COLO668 (cell line): Measurements from ENCODE around the gene HOXC6.

Source experiments
- DNase-seq: peaks from one replicate; lab custom pipeline; 2025; ENCODE audit not compliant: unreplicated experiment; lab: John Stamatoyannopoulos, UW

Gene HOXC6

DNA sequence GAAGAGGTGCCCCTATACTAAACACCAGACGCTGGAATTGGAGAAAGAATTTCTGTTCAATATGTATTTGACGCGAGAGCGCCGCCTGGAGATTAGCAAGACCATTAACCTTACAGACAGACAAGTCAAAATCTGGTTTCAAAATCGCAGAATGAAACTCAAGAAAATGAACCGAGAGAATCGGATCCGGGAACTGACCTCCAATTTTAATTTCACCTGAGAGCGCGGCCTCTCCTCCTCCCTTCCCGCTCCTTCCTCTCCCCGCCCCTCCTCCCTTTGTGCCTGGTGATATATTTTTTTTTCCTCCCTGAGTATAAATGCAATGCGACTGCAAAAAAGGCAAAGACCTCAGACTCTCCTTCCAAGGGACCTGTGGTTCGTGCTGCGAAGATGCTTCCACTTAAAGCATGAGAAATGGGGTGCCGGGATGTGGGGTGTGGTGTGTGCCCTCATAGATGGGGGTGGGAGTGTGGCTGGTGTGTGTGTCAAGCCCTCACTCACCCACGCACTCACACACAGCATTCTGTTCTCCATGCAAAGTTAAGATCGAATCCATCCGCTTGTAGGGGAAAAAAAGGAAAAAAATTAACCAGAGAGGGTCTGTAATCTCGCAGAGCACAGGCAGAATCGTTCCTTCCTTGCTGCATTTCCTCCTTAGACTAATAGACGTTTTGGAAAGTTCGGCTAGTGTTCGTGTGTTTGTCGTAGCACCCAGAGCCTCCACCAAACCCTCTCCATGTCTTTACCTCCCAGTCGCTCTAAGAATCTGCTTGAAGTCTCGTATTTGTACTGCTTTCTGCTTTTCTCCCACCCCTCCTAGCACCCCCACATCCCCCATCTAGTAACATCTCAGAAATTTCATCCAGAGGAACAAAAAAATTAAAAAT is 38.8 kb upstream of the HOXC6 start:
- DNase-seq = peak; percentile 1

DNA sequence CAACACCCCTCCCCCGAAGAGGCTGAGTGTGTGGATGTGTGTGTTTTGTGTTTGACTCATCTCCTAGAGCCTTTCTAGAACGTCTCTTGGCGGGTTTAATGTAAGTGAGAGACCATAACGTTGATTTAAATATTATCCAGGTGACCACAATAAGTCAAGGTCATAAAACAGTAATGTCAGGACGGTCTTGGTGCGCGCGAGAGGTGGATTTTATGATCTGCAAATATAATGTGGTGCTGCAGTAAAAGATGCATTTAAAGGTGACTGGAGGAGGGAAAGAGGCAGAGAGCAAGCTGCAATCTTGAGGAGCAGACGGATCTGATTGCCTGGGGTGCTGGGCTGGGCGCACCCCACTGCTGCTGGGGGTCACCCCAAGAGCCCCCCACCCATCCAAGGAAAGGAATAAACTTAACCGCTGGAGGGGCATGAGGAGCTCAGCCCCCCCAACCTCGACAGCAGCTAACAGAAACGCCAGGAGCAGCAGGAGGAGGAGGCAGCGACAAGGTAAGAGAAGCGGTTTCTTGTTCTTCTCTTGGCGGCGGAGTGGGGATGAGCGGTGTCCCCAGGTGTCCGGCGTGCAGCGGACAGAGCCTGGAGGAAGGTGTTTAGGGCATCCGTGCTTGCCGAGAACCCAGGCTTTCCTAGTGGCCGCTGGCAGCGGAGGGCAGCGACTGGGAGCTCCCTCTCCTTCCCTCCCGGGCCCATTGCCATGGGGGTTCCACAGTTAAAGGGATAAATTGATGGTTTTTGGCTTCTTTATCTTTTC is 37.7 kb upstream of the HOXC6 start:
- no peak for DNase-seq

DNA sequence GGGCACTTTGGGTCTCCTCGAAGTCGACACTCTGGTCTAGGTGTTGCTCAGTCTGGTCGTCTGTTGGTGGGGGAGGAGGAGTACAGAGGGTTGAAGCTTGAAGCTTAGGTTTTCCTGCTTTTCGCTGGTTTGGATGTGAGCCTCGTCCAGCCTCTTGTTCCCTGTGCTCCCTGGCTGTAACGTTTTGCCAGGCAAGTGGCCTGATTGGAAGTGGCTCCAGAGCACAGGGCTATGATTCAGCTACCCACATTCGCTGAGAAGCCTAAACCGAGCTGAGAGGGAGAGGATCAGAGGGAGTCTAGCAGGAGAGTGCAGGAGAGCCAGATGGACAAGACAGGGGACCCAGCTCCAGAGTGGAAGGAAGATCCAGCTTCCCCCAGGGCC is 37.2 kb upstream of the HOXC6 start:
- DNase-seq = no peak

DNA sequence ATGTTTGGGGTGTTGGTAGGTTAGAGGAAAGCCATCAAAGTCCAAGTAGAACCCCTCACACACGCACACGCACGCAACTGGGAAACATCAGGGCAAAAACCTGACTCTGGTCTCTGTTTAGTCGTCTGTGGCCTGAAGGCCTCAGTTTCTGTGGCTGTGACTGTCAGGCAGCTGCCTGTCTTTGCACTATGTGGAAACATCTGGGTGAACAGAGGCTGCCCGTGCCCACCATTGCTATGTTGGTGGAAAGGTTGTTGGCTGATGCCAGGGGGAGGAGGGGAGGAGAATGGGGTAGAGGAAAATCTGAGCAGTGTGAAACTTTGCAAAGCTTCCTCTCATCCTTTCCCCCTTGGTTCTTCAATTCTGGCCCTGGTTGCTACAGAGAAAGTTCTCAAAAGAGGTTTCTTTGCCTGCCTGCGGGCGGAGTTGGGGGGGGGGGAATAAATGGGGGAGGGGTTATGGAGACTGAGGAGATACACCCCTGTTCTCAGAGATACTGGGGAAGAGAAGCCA is 35.8 kb upstream of the HOXC6 start:
- DNase-seq = no peak

DNA sequence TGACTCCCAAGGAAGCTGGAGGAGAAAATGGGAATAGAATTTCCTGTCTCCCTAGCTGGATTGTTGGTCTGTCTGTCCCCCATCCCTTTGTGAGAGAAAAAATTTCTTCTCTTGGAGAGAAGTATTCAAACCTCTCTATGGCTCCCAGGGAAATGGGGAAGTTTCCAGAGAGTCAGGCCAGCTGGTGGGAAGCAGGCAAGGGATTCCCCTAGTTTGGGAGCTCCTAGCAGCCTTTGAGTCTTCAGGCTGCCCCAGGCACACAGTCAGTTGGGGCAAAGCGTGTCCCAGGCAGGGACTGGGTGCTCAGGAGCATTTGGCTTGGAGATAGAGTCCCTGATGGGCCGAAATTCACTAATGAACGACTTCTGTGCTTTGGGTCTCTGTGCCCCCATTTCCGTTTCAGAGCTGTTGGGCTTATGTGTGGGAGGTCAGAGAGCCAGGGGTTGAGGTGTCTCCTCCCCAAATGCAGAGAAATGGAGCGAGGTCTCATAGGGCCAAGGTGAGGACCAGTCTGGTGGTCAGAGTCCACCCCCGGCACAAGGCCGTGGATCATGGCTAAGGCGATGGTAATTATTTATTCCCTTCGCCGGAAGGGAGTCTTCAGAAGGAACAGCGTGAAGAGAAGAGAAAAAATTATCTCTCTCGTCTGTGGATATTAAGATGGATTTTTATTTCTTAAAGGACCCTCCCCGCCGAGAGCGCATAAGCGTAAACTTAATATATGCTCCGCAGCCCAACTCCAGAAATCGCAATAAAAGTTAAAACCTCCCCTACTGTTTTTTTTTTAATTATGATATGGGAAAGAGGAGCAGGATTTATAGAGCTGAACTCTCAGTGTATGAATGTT is 34.9 kb upstream of the HOXC6 start:
- no peak for DNase-seq

DNA sequence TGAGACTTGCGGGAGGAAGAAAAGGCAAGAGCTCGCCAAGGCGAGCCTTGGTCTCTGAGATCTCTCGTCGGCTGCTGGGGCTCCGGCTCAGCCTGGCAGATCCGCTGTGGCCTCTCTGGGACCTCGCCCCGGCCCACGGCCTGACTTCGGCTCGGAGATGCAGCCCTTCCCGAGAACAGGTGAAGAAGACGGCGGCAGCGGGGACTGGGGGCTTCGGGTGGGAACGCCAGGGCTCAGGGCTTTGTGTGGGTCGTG is 34.3 kb upstream of the HOXC6 start:
- no peak for DNase-seq

DNA sequence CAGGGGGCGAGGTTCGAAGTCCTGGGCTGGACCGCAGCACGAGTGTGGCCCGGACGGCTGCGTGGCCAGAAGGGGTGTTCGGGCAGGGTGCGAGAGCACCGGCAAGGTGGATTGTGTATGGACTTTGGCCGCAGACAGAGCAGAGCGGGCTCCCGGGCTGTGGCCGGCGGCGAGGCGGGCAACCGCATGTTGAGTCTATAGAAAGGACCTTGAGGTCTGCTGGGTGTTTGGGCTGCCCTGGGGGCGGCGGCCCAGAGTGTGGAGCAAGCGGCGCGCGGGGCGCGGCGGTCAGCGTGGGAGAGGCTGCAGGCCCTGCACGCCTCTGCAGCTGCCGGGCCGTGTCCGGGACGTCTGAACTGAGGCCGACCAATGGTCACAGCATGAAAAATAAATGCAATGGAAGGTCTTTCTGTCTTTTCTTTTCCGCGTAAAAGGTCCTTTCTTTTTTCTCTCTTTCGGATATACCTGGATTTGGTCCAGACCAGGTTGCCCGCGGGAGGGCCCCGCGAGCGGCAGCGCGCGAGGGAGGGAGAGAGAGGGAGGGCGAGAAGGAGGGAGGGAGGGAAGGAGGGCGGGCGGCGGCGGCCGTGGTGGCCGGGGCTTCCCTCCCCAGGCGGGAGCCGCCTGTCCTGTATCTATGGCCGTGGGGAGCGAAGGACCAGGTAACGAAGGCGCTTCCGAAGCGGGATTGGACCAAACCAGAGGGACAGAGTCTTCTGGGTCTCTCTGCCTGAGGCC is 33.8 kb upstream of the HOXC6 start:
- peak; percentile 1 for DNase-seq

DNA sequence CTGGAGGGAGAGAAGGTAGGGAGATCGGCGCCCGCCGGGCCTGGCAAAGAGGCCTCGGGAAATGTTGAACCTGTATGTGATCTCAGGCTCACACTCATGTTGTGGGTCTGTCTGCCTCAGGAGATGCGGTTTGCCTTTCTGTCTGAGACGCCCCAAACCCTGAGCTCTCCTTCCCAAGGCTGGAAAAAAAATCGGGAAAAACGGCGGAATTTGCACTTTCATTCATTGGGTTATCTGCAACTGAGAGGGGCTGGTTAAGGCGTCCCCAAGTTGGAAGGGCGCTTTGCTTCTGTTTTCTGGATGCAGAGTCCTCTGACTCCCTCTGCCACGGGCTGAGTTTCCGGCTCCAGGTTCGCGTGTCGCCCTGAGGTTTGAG is 33.2 kb upstream of the HOXC6 start:
- DNase-seq = no peak

DNA sequence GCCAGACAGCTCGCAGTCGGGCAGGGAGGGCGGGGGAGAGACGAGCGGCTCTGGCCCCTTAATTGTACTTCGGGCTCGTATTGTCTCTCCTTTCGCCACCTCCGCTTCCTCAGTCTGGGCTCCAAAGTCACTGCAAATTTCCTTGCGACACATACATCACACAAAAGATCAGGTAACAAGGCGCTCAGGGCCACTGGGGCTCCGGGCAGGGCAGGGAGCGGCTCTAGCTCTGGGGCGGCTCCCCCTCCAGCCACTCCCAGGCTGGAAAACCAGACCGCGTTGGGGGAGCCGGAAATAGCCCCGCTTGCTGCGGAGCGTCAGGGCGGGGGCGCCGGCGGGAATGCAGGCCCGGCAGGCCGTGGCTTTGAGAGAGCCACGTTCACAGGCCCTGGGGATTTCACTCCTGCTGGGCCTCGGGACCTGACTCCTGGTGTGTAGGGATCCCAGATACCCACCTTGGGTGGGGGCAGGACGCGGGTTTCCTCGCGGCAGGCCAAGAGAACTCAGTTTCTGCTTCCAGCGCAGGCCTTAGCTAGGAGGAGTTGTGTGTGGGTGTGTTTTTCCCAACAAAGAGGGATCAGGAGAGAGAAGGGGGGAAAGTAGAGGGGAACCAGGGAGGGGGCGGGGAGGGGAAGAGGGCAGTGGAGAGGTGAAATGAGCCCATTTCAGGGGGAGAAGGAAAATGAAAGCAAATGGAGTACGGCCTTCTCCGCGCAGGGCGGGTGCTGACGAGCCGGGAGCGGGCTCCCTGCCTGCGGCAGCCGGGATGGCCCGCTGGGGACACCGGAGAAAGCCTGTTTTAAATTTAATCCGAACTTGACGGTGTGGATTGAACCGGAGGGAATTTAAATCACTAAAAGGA is 32.6 kb upstream of the HOXC6 start:
- DNase-seq = peak; percentile 20

DNA sequence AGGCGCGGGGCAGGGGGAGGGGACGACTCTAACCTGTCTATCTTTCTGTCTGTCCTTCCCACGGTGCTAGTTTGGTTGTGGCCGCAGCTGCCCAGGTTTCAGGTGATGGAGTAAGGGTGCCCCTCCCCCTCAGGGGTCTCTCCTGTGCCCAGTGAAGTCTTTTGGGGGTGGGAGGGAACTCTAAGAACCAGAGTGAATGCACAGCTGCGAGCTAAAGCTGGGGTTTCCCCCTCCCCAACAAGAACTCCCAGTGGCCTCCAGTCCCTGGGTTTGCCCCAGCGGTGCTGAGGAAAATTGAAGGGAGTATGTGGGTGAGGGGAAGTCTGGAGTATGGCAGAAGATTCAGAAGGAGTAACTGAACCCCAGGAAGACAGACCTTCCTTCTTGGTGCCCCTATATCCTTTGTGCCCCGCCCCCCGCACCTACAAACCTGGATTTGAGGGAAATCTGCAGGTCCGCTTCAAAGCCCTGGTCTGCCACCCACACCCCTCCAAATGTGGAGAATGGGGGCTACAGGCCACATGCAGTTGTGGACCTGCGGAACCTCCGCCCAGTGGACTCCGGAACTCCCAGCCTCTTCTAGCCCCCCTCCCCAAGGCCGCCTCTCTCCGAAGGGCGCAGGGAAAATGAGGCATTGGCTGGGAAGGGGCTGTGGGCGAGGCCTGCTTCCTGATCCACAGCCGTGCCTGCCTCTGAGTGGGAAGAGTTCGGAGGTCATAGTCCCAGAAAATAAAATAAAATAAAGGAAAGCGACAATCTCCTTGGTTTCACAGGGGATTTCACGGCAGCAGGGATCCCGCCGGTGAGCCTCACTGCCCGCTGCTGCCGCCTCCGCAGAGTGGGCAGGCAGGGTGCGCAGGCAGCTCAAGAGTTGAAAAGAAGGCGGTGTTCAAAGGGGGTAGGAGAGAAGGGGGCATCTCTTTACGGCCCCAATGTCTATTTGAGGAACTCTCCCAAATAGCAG is 31.7 kb upstream of the HOXC6 start:
- DNase-seq = no peak

DNA sequence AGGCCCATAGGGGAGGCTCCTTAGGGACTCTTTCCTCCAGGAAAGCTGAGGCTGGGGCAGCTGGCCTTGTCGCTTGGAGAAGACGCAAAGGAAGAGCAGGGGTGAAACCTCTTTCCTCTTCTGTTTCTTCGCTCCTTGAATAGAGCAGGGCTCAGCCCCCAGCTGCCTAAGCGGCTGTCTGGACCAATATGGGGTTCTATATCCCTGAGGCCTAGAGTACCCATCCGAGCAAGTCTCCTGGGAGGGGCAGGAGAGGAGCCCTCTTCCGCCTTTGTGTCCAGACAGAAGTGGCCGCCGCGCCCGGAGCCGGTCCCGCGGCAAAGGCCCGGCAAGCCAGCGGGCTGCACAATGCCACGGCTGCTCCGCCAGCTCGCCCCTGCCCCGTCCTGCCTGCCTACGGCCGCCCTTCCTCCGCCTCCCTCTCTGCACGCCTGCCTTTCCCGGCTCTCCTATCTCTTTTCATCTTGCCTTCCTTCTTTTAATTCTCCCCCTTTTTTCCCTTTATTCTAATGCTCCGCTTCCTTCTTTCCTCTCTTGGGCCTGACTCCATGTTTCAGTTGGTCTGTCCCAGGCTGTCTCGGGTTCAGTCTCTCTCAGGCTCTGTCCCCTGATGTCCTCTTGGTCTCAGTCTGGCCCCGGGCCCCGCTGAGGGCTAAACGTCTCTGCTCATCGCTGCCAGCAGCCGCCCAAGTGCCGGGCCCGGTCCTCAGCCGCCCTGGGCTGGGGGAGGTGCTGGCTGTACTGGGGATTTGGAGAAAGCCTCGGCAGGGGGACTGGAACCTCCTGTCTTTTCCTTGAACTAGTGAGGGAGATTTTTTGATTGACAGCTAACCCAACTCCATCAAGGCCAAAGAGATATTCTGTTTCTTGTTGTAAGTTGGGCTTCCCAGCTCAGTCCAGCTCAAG is 30.8 kb upstream of the HOXC6 start:
- no peak for DNase-seq

DNA sequence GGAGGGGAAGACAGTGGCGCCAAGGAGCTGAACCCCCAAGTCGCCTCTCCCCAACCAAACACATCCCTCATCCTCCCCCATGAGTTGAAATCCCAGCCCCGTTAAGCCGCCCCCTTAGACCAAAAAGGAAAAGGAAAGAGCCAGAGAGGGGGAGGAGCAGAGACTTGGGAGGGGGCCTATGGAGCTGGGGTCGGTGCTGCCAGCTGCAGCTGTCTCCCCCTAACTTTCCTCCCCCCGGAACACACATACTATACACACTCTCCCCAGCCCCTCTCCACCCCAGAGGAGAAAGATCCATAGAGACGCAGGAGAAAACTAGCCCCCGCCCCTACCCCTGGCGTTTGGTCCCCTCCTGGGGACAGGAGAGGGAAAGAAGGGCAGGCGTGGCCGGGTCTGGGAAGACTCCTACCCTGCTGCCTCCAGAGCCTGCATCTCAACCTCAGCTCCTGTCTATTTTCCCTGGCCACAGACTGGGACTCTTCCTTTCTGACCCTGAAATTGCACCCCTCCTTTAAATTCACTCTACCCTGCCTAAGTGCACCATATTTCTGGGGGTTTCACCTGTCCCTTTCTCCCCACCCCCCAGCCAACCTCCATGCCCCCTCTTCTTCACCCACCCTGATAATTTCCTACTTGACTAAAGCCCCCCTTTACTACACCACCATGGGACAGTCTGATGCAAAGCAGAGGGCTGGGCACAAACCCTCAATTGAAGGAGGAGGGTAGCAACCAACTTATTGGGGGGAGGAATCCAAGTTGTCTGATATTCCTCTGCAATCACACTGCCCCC is 29.9 kb upstream of the HOXC6 start:
- DNase-seq = no peak

DNA sequence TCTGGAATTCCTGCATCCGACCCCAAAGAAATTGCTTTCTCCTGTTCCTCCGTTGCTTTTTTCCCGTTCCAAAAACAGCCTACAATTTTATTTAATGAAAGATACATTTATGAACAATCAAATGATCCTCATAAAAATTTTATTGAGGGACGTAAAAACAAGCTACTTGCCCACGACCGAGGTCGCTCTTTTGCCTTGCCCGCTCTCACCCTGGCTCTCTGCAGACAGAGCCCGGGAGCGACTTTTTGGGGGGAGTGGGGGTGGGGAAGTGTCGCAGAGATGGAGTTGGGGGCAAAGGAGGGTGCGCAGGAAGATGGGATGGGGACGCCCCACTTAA is 29.4 kb upstream of the HOXC6 start:
- DNase-seq = no peak

DNA sequence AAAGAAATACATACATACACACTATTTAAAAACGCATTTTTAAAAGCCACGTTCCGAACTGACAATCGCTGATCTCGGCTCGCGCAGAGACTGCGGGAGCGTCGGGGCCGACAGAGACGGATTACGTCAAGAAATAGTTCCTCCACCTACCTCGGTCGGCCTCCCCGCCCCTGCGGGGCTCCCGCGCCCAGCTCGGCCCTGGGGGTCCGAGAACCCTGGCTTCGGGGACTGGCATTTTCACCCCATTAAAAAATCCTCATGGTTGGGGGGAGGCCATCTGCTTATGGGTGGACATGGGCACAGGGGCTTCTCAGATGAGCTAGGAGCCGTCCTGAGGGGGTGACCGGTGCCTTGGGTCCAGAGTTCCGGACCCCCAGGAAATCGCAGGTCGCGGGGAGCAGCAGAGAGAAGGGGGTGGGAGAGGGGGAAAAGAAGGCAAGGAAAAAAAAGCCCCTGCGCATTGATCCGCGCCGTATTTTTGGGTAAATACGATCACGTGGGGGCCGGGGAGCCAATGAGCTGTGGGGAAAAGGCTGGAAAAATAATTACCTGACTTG is 28.6 kb upstream of the HOXC6 start:
- DNase-seq = no peak

DNA sequence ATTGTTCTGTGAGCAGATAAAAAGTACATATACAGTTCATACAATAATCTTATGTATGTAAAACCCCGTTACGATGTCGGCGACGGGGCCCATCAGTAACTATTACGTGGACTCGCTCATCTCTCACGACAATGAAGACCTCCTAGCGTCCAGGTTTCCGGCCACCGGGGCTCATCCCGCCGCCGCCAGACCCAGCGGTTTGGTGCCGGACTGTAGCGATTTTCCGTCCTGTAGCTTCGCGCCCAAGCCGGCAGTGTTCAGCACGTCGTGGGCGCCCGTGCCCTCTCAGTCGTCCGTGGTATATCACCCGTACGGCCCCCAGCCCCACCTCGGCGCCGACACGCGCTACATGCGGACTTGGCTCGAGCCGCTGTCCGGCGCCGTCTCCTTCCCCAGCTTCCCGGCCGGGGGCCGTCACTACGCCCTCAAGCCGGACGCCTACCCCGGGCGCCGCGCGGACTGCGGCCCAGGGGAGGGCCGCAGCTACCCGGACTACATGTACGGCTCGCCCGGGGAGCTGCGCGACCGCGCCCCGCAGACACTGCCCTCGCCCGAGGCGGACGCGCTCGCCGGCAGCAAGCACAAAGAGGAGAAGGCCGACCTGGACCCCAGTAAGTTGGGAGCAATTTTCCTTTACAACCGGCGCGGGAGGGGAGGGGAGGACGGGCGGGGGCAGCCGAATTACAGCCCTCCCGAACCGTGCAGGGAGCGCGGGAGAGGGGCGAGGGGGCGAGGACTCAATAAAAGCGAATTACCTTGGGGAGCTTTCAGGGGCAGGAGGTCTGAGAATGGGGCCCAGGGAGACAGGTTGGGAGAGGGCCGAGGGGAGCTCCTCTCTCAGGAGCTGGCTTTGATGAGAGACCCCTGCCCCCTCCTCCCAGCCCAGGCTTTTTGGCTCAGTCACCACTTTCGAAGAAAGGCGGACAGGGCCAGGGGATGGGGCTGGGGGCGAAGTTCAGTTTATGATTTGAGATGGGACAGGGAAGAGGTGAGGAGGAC is 27.8 kb upstream of the HOXC6 start, which contains the start of gene HOXC9:
TSS of gene HOXC9 (plus strand) at position 46 of the 999 bp plus-strand sequence. CDS start at position 74, 28 bp downstream.
- DNase-seq = no peak
